ENCODE measurements around the gene SUGCT. TPM values are rescaled to one million over a fixed set of nuclear protein-coding genes. Genes with fewer than 3 reads are reported as not detected.

The SUGCT gene
- total and polyA plus RNA-seq, 2 of the 13 experiments (the other 11 are each of a cell fraction or from before 2014, with no cell fraction given) = 10.1 to 22.2 TPM

DNA sequence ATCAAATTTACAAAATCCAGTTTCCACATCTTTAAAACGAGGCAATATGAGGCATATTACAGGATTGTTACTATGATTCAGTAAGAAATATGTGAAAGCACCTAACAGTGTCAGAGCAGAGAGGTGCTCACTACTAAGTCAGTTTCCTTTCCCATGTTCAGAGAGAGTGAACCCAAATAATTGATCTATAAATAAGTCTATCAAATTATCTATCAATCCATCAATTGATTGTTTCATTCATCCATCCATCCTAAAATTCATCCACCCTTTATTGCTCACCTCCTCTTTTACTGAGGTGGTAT, 340.8 kb downstream of the SUGCT start (continued):
- TF ChIP-seq RXRA (CRISPR knock-in tag; IDR thresholded peaks at IDR 0.05) = no peak
- TF ChIP-seq MED1 (CRISPR knock-in tag; IDR thresholded peaks at IDR 0.05) = no peak
- TF ChIP-seq GZF1 (CRISPR knock-in tag; IDR thresholded peaks at IDR 0.05) = no peak

DNA sequence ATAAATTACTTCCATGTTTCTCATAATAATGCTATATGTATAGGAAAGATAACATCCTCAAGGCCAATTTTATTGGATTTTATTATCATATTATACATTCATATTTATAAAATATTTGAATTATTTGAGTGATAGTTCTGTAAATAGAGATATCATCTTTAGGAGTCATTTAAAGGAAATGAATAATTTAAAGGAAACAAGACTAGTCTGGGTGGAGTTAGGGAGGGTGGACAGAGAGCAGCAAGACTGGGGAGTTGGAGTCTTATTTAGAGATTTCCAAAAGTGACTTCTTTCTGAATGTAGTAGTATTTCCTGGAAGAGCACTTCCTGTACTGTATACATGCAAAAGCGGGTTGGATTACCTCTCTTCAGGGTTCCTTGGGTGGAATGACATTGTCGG, 342.3 kb downstream of the SUGCT start:
- Histone ChIP-seq H3K79me2 (ENCODE audit: insufficient read depth, low read length) (no peaks in the 10 kb centered on the region), H3K9me3 (ENCODE audit: low read length) (no peaks in the 10 kb centered on the region), H3K9ac (ENCODE audit: insufficient read depth, low read depth, low read length) (no peak overlapping the region), H4K20me1 (ENCODE audit: insufficient read depth, low read length) (no peaks in the 10 kb centered on the region), H3K36me3 (replicated peaks in 1 of 2; ENCODE audit: control insufficient read depth in 1 of 2, insufficient read depth in 2 of 2, low read length in 2 of 2) (no peaks in the 10 kb centered on the region), H2AFZ (ENCODE audit: low read length) (no peak overlapping the region), H3K27me3 (ENCODE audit: control insufficient read depth in 1 of 2, insufficient read depth in 2 of 2, low read length in 2 of 2) (no peaks in the 10 kb centered on the region), H3K4me1 (ENCODE audit: insufficient read depth, low read length) (no peaks in the 10 kb centered on the region), H3K27ac (ENCODE audit: extremely low read length, insufficient read depth, low read length) (no peak overlapping the region), H3K4me3 (replicated peaks in 1 of 3; ENCODE audit: insufficient read depth in 1 of 3, low read depth in 2 of 3, low read length in 3 of 3) (no peak overlapping the region), H3K4me2 (ENCODE audit: low read depth, low read length) (no peak overlapping the region)
- 100% methylated on average over 2 of the region's 2 CpGs for WGBS (ENCODE audit: low lambda C conversion rate)
- FAIRE-seq (no peak), DNase-seq (ENCODE audit: low spot score) (no peak), ATAC-seq (no peak)
- CTCF ChIA-PET (ENCODE audit: low intra/inter-chr PET ratio, low total read pairs) = no interaction called here
- TF ChIP-seq SP1 (IDR thresholded peaks at IDR 0.05) (no peak), SP1 (CRISPR knock-in tag; IDR thresholded peaks at IDR 0.05) (no peak), ZNF687 (CRISPR knock-in tag; IDR thresholded peaks at IDR 0.05) (no peak), MYC (CRISPR knock-in tag; IDR thresholded peaks at IDR 0.05; ENCODE audit: borderline replicate concordance) (no peak), ELF3 (CRISPR knock-in tag; IDR thresholded peaks at IDR 0.05) (no peak), CBX5 (CRISPR knock-in tag; IDR thresholded peaks at IDR 0.05; ENCODE audit: borderline replicate concordance) (no peak), ZNF589 (CRISPR knock-in tag; conservative IDR thresholded peaks at IDR 0.05) (no peak), RXRA (CRISPR knock-in tag; IDR thresholded peaks at IDR 0.05) (no peak), HES4 (CRISPR knock-in tag; IDR thresholded peaks at IDR 0.05; ENCODE audit: borderline replicate concordance) (no peak), TAF15 (IDR thresholded peaks at IDR 0.05; ENCODE audit: low read depth, low read length, poor library complexity, severe bottlenecking) (no peak), ZNF790 (CRISPR knock-in tag; IDR thresholded peaks at IDR 0.05; ENCODE audit: borderline replicate concordance) (no peak), ZFP36L1 (CRISPR knock-in tag; IDR thresholded peaks at IDR 0.05) (no peak), ZBTB7A (CRISPR knock-in tag; IDR thresholded peaks at IDR 0.05) (no peak), RBM39 (IDR thresholded peaks at IDR 0.05; ENCODE audit: low read depth, low read length, poor library complexity, severe bottlenecking) (no peak)
- TF ChIP-seq, protein P1, sequence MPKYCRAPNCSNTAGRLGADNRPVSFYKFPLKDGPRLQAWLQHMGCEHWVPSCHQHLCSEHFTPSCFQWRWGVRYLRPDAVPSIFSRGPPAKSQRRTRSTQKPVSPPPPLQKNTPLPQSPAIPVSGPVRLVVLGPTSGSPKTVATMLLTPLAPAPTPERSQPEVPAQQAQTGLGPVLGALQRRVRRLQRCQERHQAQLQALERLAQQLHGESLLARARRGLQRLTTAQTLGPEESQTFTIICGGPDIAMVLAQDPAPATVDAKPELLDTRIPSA (CRISPR knock-in tag; IDR thresholded peaks at IDR 0.05; ENCODE audit: borderline replicate concordance) = no peak
- TF ChIP-seq, protein P2, sequence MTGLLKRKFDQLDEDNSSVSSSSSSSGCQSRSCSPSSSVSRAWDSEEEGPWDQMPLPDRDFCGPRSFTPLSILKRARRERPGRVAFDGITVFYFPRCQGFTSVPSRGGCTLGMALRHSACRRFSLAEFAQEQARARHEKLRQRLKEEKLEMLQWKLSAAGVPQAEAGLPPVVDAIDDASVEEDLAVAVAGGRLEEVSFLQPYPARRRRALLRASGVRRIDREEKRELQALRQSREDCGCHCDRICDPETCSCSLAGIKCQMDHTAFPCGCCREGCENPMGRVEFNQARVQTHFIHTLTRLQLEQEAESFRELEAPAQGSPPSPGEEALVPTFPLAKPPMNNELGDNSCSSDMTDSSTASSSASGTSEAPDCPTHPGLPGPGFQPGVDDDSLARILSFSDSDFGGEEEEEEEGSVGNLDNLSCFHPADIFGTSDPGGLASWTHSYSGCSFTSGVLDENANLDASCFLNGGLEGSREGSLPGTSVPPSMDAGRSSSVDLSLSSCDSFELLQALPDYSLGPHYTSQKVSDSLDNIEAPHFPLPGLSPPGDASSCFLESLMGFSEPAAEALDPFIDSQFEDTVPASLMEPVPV (CRISPR knock-in tag; IDR thresholded peaks at IDR 0.05) = no peak
- BruUV-seq (replicated peaks) = no TSS peak
- in situ Hi-C loops (cut with HindIII; ENCODE audit: extremely low pct_ligation_motif_present, low pct_unique_long_range_greater_than_20kb) (no loop called here), intact Hi-C loops (cut with micrococcal nuclease; ENCODE audit: unreplicated experiment) (loop anchor here (10.0 kb wide), 2 partner anchors 72 to 132 kb away; no protein-coding TSS in a partner anchor)
- POLR2A ChIA-PET = no interaction called here
